HepG2 (cell line): Measurements from ENCODE around the gene RABGAP1L. TPM values are rescaled to one million over a fixed set of nuclear protein-coding genes. Genes with fewer than 3 reads are reported as not detected.

Experiments
- ATAC-seq: fragments of 200-7000 bp; cut with Tn5 transposase; 3 replicates; pipeline ENCODE4 v1.9.1; 2020; ENCODE audit warnings: mild to moderate bottlenecking, moderate library complexity
- BruUV-seq: library from RNA; stranded (reverse); fragments of 400-500 nt; replicated peaks from 2 replicates; lab custom pipeline; 2021; lab: Mats Ljungman, UMichigan
- CTCF ChIA-PET: fragments of 300-600 bp; formaldehyde crosslinking; extraction: SDS; loops from one replicate; lab custom pipeline; 2021; ENCODE audit warnings: low total read pairs, inconsistent platforms, low intra/inter-chr PET ratio; lab: Yijun Ruan, JAX
- POLR2A ChIA-PET: fragments of 350-600 bp; sonication (Branson Sonifier 250); formaldehyde crosslinking; loops from one replicate; lab custom pipeline; 2020; ENCODE audit warnings: antibody characterized with exemption, inconsistent platforms; lab: Yijun Ruan, JAX
- DNase-seq: peaks from one replicate; pipeline ENCODE4 v3.0.0-alpha.2; 2015; ENCODE audit warnings: low spot score
- FAIRE-seq: peaks from 3 replicates; lab custom pipeline; 2011; peaks lifted over from hg19 to GRCh38; lab: Jason Lieb, UNC
- H2AFZ ChIP-seq: one replicate; pipeline ENCODE4 v1.6.1; 2011; ENCODE audit warnings: low read length, inconsistent platforms
- H3K27ac ChIP-seq: fragments of 300-600 bp; 3 replicates; pipeline ENCODE4 v1.8.0; 2011; ENCODE audit warnings: mixed run types, mild to moderate bottlenecking, mixed read lengths, low read length, inconsistent platforms; ENCODE audit not compliant: insufficient read depth; ENCODE audit errors: extremely low read length
- H3K27me3 ChIP-seq, 2 experiments: fragments of 200-600 bp in 1 of 2; 2 replicates in 1 of 2; 3 replicates in 1 of 2; pipeline versions ENCODE4 v1.6.0 to v1.8.0; 2011; ENCODE audit warnings: low read length in 2 of 2, mild to moderate bottlenecking in 2 of 2, moderate library complexity in 2 of 2, inconsistent platforms in 1 of 2; ENCODE audit not compliant: insufficient read depth in 2 of 2, control insufficient read depth in 1 of 2
- H3K36me3 ChIP-seq, 2 experiments: fragments of 200-600 bp in 1 of 2; replicated peaks in 1 of 2; 2 replicates in 1 of 2; 3 replicates in 1 of 2; pipeline versions ENCODE4 v1.5.1 to v1.8.0; 2011; ENCODE audit warnings: low read length in 2 of 2, inconsistent platforms in 1 of 2; ENCODE audit not compliant: insufficient read depth in 2 of 2, control insufficient read depth in 1 of 2
- H3K4me1 ChIP-seq: 2 replicates; pipeline ENCODE4 v1.5.1; 2012; ENCODE audit warnings: low read length, inconsistent platforms; ENCODE audit not compliant: insufficient read depth
- H3K4me2 ChIP-seq: 2 replicates; pipeline ENCODE4 v1.6.0; 2011; ENCODE audit warnings: low read depth, low read length, inconsistent platforms
- H3K4me3 ChIP-seq, 3 experiments: fragments of 200-600 bp in 1 of 3; sonication (generic), shearing (Covaris generic) in 1 of 3; replicated peaks in 1 of 3; 2 replicates each; pipeline ENCODE4 v1.5.1; 2011 to 2016; ENCODE audit warnings: low read length in 3 of 3, inconsistent platforms in 2 of 3, low read depth in 2 of 3, mild to moderate bottlenecking in 2 of 3, control low read depth in 1 of 3, mixed read lengths in 1 of 3; ENCODE audit not compliant: insufficient read depth in 1 of 3
- H3K79me2 ChIP-seq: one replicate; pipeline ENCODE4 v1.6.1; 2011; ENCODE audit warnings: low read length, inconsistent platforms; ENCODE audit not compliant: insufficient read depth
- H3K9ac ChIP-seq: 2 replicates; pipeline ENCODE4 v1.6.0; 2011; ENCODE audit warnings: mild to moderate bottlenecking, low read depth, low read length, inconsistent platforms; ENCODE audit not compliant: insufficient read depth
- H3K9me3 ChIP-seq: 2 replicates; pipeline ENCODE4 v1.5.1; 2012; ENCODE audit warnings: mild to moderate bottlenecking, low read length
- H4K20me1 ChIP-seq: 2 replicates; pipeline ENCODE4 v1.6.0; 2011; ENCODE audit warnings: inconsistent platforms, mild to moderate bottlenecking, low read length, moderate library complexity; ENCODE audit not compliant: insufficient read depth
- HMGXB3 ChIP-seq: sonication (generic); formaldehyde crosslinking; IDR thresholded peaks from 2 replicates; pipeline ENCODE4 v1.4.0; 2020; ENCODE audit warnings: missing genetic modification reagents, borderline replicate concordance
- NCOA2 ChIP-seq: sonication (generic); formaldehyde crosslinking; IDR thresholded peaks from 2 replicates; pipeline ENCODE4 v1.8.0; 2022; ENCODE audit warnings: inconsistent platforms
- PBX3 ChIP-seq: sonication (generic); formaldehyde crosslinking; IDR thresholded peaks from 2 replicates; pipeline ENCODE4 v1.8.1; 2023; ENCODE audit warnings: missing genetic modification reagents, inconsistent platforms, borderline replicate concordance
- RFX5 ChIP-seq: IDR thresholded peaks from 2 replicates; pipeline ENCODE4 v1.6.1; 2011; ENCODE audit warnings: low read depth, low read length, improper control_type of control experiment
- SOX6 ChIP-seq, 2 experiments: fragments of 450-650 bp in 1 of 2; sonication (generic) in 1 of 2; formaldehyde crosslinking in 1 of 2; IDR thresholded peaks; 2 replicates each; pipeline versions ENCODE4 v1.4.0 to v1.6.1; 2017 to 2020; ENCODE audit warnings: antibody characterized with exemption in 1 of 2, mild to moderate bottlenecking in 1 of 2, missing genetic modification reagents in 1 of 2
- ZFP36L2 ChIP-seq: sonication (generic); formaldehyde crosslinking; IDR thresholded peaks from 2 replicates; pipeline ENCODE4 v1.4.0; 2020; ENCODE audit warnings: missing genetic modification reagents
- ZNF318 ChIP-seq: sonication (generic); formaldehyde crosslinking; IDR thresholded peaks from 2 replicates; pipeline ENCODE4 v1.4.0; 2020; ENCODE audit warnings: mild to moderate bottlenecking, missing genetic modification reagents
- ZNF616 ChIP-seq: sonication (generic); formaldehyde crosslinking; IDR thresholded peaks from 2 replicates; pipeline ENCODE4 v1.5.0; 2020; ENCODE audit warnings: low read depth, mild to moderate bottlenecking, missing genetic modification reagents
- ZNF619 ChIP-seq: sonication (generic); formaldehyde crosslinking; IDR thresholded peaks from 2 replicates; pipeline ENCODE4 v1.4.0; 2020; ENCODE audit warnings: mild to moderate bottlenecking, missing genetic modification reagents
- WGBS: methylation state at CpG from one replicate; pipeline ENCODE4 v1.1.6; 2017; ENCODE audit warnings: low lambda C conversion rate; 5-methylcytosine and 5-hydroxymethylcytosine counted together
- in situ Hi-C: cut with HindIII; loops from 2 replicates; pipeline ENCODE4 v1.10.0; 2017; ENCODE audit warnings: low pct_unique_long_range_greater_than_20kb; ENCODE audit not compliant: extremely low pct_ligation_motif_present
- intact Hi-C: fragments of 100-400 bp; cut with micrococcal nuclease; formaldehyde crosslinking; loops from one replicate; pipeline ENCODE4 v1.10.0; 2022; ENCODE audit not compliant: unreplicated experiment
- polyA plus RNA-seq, 8 experiments: library from polyadenylated mRNA; depleted of rRNA in 3 of 8; stranded (reverse) in 7 of 8; unstranded in 1 of 8; fragments of >200 nt; fragmentation: Illumina TruSeq in 4 of 8; extraction: Trizol in 4 of 8; gene quantifications; 2 replicates each; pipeline versions ENCODE4 v1.2.1 to v1.2.3, GENCODE V29; 2011 to 2016; ENCODE audit warnings: low read depth in 4 of 8, missing spikeins in 1 of 8, mixed read lengths in 1 of 8; ENCODE audit not compliant: insufficient read depth in 1 of 8
- total RNA-seq, 5 experiments: library from RNA; depleted of rRNA; stranded (reverse); fragments of >200 nt; fragmentation: Illumina TruSeq; extraction: Trizol; gene quantifications; 2 replicates each; pipeline ENCODE4 v1.2.3, GENCODE V29; 2016; ENCODE audit warnings: low read depth in 1 of 5

Gene RABGAP1L
- total and polyA plus RNA-seq, 2 of the 13 experiments (the other 11 are each of a cell fraction or from before 2014, with no cell fraction given), result 7.9 to 22.6 TPM

GRCh38 chr1:174660476-174660875, 501.2 kb downstream of the RABGAP1L start:
- ChIA-PET POLR2A (no interaction called here), CTCF (no interaction called here)
- H3K36me3 ChIP-seq, result no peaks in the 10 kb centered on the region
- H4K20me1 ChIP-seq, result no peaks in the 10 kb centered on the region
- BruUV-seq, result no TSS peak
- in situ Hi-C loops, result no loop called here
- no peak overlapping the region for H3K4me3 ChIP-seq
- no peak overlapping the region for H3K9ac ChIP-seq
- no peak for ATAC-seq
- no peak overlapping the region for H2AFZ ChIP-seq
- no peaks in the 10 kb centered on the region for H3K27me3 ChIP-seq
- no peaks in the 10 kb centered on the region for H3K79me2 ChIP-seq
- WGBS, result 100% methylated on average over 1 of the region's 1 CpG
- H3K9me3 ChIP-seq, result peaks cover 6% of the 10 kb centered on the region; the same call in 1 of the 2 replicates
- no peak for FAIRE-seq
- no peak for TF ChIP-seq ZNF616 (CRISPR knock-in tag)
- TF ChIP-seq SOX6 (IDR thresholded peaks at IDR 0.05), result no peak
- TF ChIP-seq SOX6 (CRISPR knock-in tag; IDR thresholded peaks at IDR 0.05), result no peak
- no peak for TF ChIP-seq RFX5
- no peak for TF ChIP-seq ZFP36L2
- no peak for TF ChIP-seq HMGXB3 (CRISPR knock-in tag)
- no peak for TF ChIP-seq ZNF619 (CRISPR knock-in tag)
- no peak for TF ChIP-seq ZNF318 (CRISPR knock-in tag)
- no peak for TF ChIP-seq NCOA2
- TF ChIP-seq PBX3, result no peak
- H3K4me2 ChIP-seq, result no peak overlapping the region
- no peak for DNase-seq
- H3K27ac ChIP-seq, result no peak overlapping the region
- H3K4me1 ChIP-seq, result peaks cover 16% of the 10 kb centered on the region
- intact Hi-C loops, result loop anchor here (10.0 kb wide), 1 partner anchor 396 kb away; no protein-coding TSS in a partner anchor
